Large intestine (tissue), 3 donors: ENCODE measurements around the gene C2orf49. TPM values are rescaled to one million over a fixed set of nuclear protein-coding genes. Genes with fewer than 3 reads are reported as not detected.
"Not testable (repeated sequence)": the region's sequence is repeated elsewhere in the genome, so short reads cannot be mapped to it uniquely, and the experiment has no call there.

Source experiments
- DNase-seq, 2 donors: peaks; one replicate each; pipeline versions ENCODE4 v3.0.0 to v3.0.0-alpha.2; 2013
- H3K27ac ChIP-seq: one replicate; pipeline ENCODE4 v1.5.1; 2013; ENCODE audit warnings: low read length
- H3K27me3 ChIP-seq: 2 replicates; pipeline ENCODE4 v1.6.1; 2013; ENCODE audit warnings: low read length; ENCODE audit not compliant: control insufficient read depth, insufficient read depth
- H3K36me3 ChIP-seq: 2 replicates; pipeline ENCODE4 v1.6.1; 2013; ENCODE audit warnings: low read length; ENCODE audit not compliant: control insufficient read depth, insufficient read depth
- H3K4me1 ChIP-seq: one replicate; pipeline ENCODE4 v1.6.1; 2013; ENCODE audit warnings: low read length; ENCODE audit not compliant: control insufficient read depth, insufficient read depth
- H3K4me3 ChIP-seq: one replicate; pipeline ENCODE4 v1.5.1; 2013; ENCODE audit warnings: low read length
- H3K9me3 ChIP-seq: one replicate; pipeline ENCODE4 v1.6.1; 2013; ENCODE audit warnings: mild to moderate bottlenecking, low read depth, low read length, moderate library complexity; ENCODE audit not compliant: control insufficient read depth
- WGBS: methylation state at CpG from one replicate; pipeline ENCODE4 v1.1.5; 2013; ENCODE audit warnings: low lambda C conversion rate; ENCODE audit not compliant: insufficient coverage; 5-methylcytosine and 5-hydroxymethylcytosine counted together
- polyA plus RNA-seq: library from polyadenylated mRNA; unstranded; fragments of 120-200 nt; gene quantifications from one replicate; pipeline ENCODE4 v1.2.1, GENCODE V29; 2013

The C2orf49 gene
- polyA plus RNA-seq, 1 donor: 21.7 TPM

GRCh38 chr2:105317937-105318336 is 19.4 kb upstream of the C2orf49 start:
- Histone ChIP-seq H3K4me1 (no peaks in the 10 kb centered on the region), H3K27me3 (no peaks in the 10 kb centered on the region), H3K9me3 (no peaks in the 10 kb centered on the region), H3K4me3 (no peak overlapping the region), H3K36me3 (no peaks in the 10 kb centered on the region), H3K27ac (no peak overlapping the region)
- 92% methylated on average over 2 of the region's 3 CpGs for WGBS
- DNase-seq: no peak

GRCh38 chr2:105320651-105321215 is 16.6 kb upstream of the C2orf49 start:
- Histone ChIP-seq H3K27ac (no peak overlapping the region), H3K4me1 (no peaks in the 10 kb centered on the region), H3K27me3 (no peaks in the 10 kb centered on the region), H3K4me3 (no peak overlapping the region), H3K9me3 (no peaks in the 10 kb centered on the region), H3K36me3 (peaks cover 6% of the 10 kb centered on the region)
- DNase-seq: no peak
- 80% methylated on average over 3 of the region's 7 CpGs for whole genome bisulfite sequencing

- Histone ChIP-seq H3K4me3 (no peak overlapping the region), H3K9me3 (no peaks in the 10 kb centered on the region), H3K4me1 (no peaks in the 10 kb centered on the region), H3K27me3 (no peaks in the 10 kb centered on the region), H3K36me3 (peaks cover 6% of the 10 kb centered on the region), H3K27ac (no peak overlapping the region)
- no CpG with 5 or more reads among the region's 3 CpGs for WGBS
- DNase-seq: no peak
These were observed 15.3 kb upstream of the C2orf49 start for GRCh38 chr2:105321875-105322646.

GRCh38 chr2:105323111-105323510 is 14.2 kb upstream of the C2orf49 start:
- Histone ChIP-seq H3K36me3 (peaks cover 6% of the 10 kb centered on the region), H3K4me3 (no peak overlapping the region), H3K27ac (no peak overlapping the region), H3K9me3 (no peaks in the 10 kb centered on the region), H3K27me3 (no peaks in the 10 kb centered on the region), H3K4me1 (peaks cover 2% of the 10 kb centered on the region)
- 100% methylated on average over 1 of the region's 5 CpGs for WGBS
- DNase-seq: no peak

DNA sequence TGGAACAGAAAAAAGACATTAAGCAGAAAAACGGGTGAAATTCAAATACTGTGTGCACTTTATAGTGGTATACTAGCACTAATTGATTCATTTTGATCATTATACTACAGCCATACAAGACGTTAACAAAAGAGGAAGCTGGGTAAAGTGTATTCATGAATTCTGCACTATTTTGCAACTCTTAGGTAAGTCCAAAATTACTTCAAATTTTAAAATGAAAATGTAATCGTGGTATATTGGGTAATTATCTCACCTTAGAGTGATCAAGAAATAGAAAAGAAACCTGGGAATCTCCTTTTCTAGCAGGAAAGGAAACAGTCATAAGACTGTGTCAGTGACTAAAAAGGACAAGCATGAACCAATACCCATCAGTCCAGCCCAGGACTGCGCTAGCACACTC is 13.2 kb upstream of the C2orf49 start:
- H3K36me3 ChIP-seq: peaks cover 6% of the 10 kb centered on the region
- DNase-seq: no peak
- peaks cover 9% of the 10 kb centered on the region for H3K4me1 ChIP-seq
- H3K27ac ChIP-seq: no peak overlapping the region
- WGBS: 85% methylated on average over 2 of the region's 4 CpGs
- H3K4me3 ChIP-seq: no peak overlapping the region
- H3K27me3 ChIP-seq: no peaks in the 10 kb centered on the region
- no peaks in the 10 kb centered on the region for H3K9me3 ChIP-seq

DNA sequence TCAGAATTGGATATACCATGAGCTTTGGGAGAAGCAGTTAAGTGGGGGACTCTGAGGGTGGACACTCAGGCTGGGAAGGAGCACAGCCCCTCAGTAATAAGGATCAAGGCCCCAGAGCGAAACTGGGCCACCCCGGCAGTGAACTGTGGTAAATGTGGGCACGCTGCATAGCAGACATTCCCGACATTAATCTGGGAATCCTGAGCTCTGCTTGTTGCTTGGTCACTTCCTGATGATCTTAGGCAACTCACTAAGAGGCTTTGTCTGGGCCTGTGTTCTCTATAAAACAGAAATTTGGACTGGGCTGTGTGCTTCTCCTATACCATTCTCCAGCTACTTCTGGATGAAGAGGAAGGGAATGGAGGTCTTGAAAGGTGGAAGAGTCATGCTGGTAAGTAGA is 12.6 kb upstream of the C2orf49 start:
- Histone ChIP-seq H3K4me3 (no peak overlapping the region), H3K36me3 (peaks cover 6% of the 10 kb centered on the region), H3K4me1 (peaks cover 9% of the 10 kb centered on the region), H3K27me3 (no peaks in the 10 kb centered on the region), H3K27ac (no peak overlapping the region), H3K9me3 (no peaks in the 10 kb centered on the region)
- WGBS: no CpG with 5 or more reads among the region's 4 CpGs
- no peak for DNase-seq

DNA sequence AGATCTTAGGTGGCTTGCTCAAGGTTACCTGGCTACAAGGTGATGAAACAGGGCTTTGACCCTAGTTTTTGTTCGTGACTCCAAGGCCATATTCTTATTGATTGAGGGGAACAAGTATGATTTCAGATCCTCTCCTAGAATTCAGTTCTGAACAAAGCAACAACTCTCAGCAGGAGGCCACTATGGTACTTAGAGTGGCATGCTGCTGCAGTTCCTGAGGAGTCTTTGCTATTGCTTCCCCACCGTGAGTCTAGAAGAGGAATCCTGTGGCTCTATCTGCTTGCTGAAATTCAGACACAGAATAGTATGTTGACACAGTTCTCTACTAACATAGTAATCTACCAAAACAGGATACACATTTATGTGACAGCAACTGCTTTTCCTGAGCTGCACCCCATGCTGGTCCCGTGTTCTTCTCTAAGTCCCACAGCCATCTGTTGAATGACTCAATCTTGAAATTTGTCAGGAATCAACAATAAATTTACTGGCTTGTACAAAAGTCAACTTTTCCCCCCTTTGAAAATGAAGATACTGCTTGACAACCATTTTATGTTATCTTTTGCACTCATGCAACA is 11.9 kb upstream of the C2orf49 start:
- no peak overlapping the region for H3K27ac ChIP-seq
- H3K9me3 ChIP-seq: no peaks in the 10 kb centered on the region
- H3K27me3 ChIP-seq: no peaks in the 10 kb centered on the region
- no peak for DNase-seq
- peaks cover 14% of the 10 kb centered on the region for H3K4me1 ChIP-seq
- H3K36me3 ChIP-seq: peaks cover 6% of the 10 kb centered on the region
- WGBS: 40% methylated on average over 1 of the region's 3 CpGs
- H3K4me3 ChIP-seq: no peak overlapping the region

DNA sequence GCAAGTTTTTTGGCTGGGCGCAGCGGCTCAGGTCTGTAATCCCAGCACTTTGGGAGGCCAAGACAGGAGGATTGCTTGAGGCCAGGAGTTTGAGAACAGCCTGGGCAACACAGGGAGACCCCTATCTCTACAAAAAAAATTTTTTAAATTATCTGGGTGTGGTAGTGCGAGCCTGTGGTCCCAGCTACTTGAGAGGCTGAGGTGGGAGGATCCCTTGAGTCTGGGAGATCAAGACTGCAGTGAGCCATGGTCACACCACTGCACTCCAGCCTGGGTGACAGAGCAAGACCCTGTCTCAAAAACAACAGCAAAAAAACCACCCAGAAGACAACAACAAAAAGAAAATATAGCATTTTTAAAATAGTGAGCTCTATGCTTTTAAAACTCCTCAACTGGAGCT is 10.1 kb upstream of the C2orf49 start:
- not testable (repeated sequence) for H3K27me3 ChIP-seq, H3K9me3 ChIP-seq, DNase-seq, H3K36me3 ChIP-seq, H3K4me3 ChIP-seq, H3K27ac ChIP-seq
- no CpG with 5 or more reads among the region's 3 CpGs for WGBS
- H3K4me1 ChIP-seq: peaks cover 21% of the 10 kb centered on the region

DNA sequence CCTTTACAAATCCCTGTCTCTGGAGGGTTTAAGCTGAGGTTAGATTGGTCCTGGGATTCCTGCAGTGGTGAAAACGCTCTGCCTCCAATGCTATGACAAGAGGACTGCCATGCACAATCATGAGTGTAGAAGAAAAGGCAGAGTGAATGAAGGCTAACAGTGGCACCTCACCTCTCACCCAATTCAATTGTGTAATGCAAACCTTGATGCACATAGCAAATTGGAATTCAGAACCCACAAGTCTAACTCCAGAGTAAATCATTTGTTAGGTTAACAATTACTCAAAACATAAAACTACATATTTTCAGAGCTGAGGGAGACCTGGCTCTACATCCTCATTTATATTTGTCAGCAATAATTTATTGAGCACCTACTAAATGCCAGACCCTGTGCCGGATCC is 9.7 kb upstream of the C2orf49 start:
- Histone ChIP-seq H3K27me3 (no peaks in the 10 kb centered on the region), H3K27ac (no peak overlapping the region), H3K9me3 (no peaks in the 10 kb centered on the region), H3K4me1 (peaks cover 21% of the 10 kb centered on the region), H3K4me3 (no peak overlapping the region), H3K36me3 (peaks cover 6% of the 10 kb centered on the region)
- WGBS: 83% methylated on average over 1 of the region's 2 CpGs
- DNase-seq: no peak

GRCh38 chr2:105328281-105329196 is 8.8 kb upstream of the C2orf49 start:
- DNase-seq: peak; percentile 18 to 70
- Histone ChIP-seq H3K27me3 (no peaks in the 10 kb centered on the region), H3K36me3 (peaks cover 6% of the 10 kb centered on the region), H3K4me1 (peaks cover 21% of the 10 kb centered on the region), H3K27ac (peak overlapping the region; percentile 68), H3K4me3 (peak overlapping the region; percentile 50), H3K9me3 (no peaks in the 10 kb centered on the region)
- WGBS: 100% methylated on average over 1 of the region's 16 CpGs
